Lung (tissue), 12 donors: Measurements from ENCODE around the gene RADIL. TPM values are rescaled to one million over a fixed set of nuclear protein-coding genes. Genes with fewer than 3 reads are reported as not detected.

Experiments
- ATAC-seq: fragments of 200-7000 bp; cut with Tn5 transposase; one replicate; pipeline ENCODE4 v1.9.1; 2020; ENCODE audit warnings: moderate number of reproducible peaks; ENCODE audit not compliant: insufficient read depth, low FRiP score
- DNase-seq, 3 donors: peaks; one replicate each; pipeline ENCODE4 v3.0.0-alpha.2; 2013 to 2017
- H3K27ac ChIP-seq, 2 donors: one replicate each; pipeline ENCODE4 v1.5.1; 2013; ENCODE audit warnings: mild to moderate bottlenecking in 2 of 2, moderate library complexity in 2 of 2, control low read depth in 1 of 2, inconsistent platforms in 1 of 2, low read depth in 1 of 2, low read length in 1 of 2
- H3K27me3 ChIP-seq, 3 donors: one replicate each; pipeline ENCODE4 v1.5.1; 2013; ENCODE audit warnings: low read length in 2 of 3; ENCODE audit not compliant: control insufficient read depth in 3 of 3, insufficient read depth in 3 of 3
- H3K36me3 ChIP-seq, 4 donors: one replicate each; pipeline ENCODE4 v1.5.1; 2013; ENCODE audit warnings: low read length in 4 of 4, mild to moderate bottlenecking in 1 of 4, moderate library complexity in 1 of 4; ENCODE audit not compliant: control insufficient read depth in 4 of 4, insufficient read depth in 4 of 4
- H3K4me1 ChIP-seq, 5 donors: one replicate each; pipeline ENCODE4 v1.5.1; 2013; ENCODE audit warnings: low read length in 5 of 5, mild to moderate bottlenecking in 2 of 5, moderate library complexity in 1 of 5; ENCODE audit not compliant: control insufficient read depth in 5 of 5, insufficient read depth in 5 of 5
- H3K4me3 ChIP-seq: one replicate; pipeline ENCODE4 v1.5.1; 2013; ENCODE audit warnings: mild to moderate bottlenecking, control low read depth, moderate library complexity
- H3K9ac ChIP-seq, 2 donors: one replicate each; pipeline ENCODE4 v1.5.1; 2013; ENCODE audit warnings: low read length in 2 of 2, control low read depth in 1 of 2; ENCODE audit not compliant: insufficient read depth in 1 of 2
- H3K9me3 ChIP-seq, 4 donors: one replicate each; pipeline ENCODE4 v1.5.1; 2013; ENCODE audit warnings: low read length in 3 of 4, mild to moderate bottlenecking in 1 of 4, moderate library complexity in 1 of 4; ENCODE audit not compliant: control insufficient read depth in 4 of 4, insufficient read depth in 3 of 4
- CTCF ChIP-seq: IDR thresholded peaks from 2 replicates; pipeline ENCODE4 v1.5.1; 2012; ENCODE audit warnings: mild to moderate bottlenecking; ENCODE audit errors: control extremely low read depth, extremely low read depth
- WGBS, 2 donors: extraction: QIAGEN DNeasy Blood & Tissue Kit; methylation state at CpG; one replicate each; pipeline ENCODE4 v1.1.7; 2013; 5-methylcytosine and 5-hydroxymethylcytosine counted together
- polyA plus RNA-seq, 2 donors: library from polyadenylated mRNA; stranded (reverse); fragments of 200-250 nt; gene quantifications; one replicate each; pipeline ENCODE4 v1.2.1, GENCODE V29; 2013
- total RNA-seq, 2 donors: library from RNA; depleted of rRNA in 1 of 2; stranded (reverse); fragments of >200 nt in 1 of 2; gene quantifications; one replicate each; pipeline ENCODE4 v1.2.1, GENCODE V29; 2014 to 2021
- donor health status: control.
- donor health status: control.
- donor health status: Bipolar disorder and iron deficiency.
- donor health status: healthy.
- donor health status: DM: yes; HTN: yes; CAD: no.

RADIL gene
- total and polyA plus RNA-seq, 4 donors: 3.7 to 9.3 (median 6.3) TPM

DNA sequence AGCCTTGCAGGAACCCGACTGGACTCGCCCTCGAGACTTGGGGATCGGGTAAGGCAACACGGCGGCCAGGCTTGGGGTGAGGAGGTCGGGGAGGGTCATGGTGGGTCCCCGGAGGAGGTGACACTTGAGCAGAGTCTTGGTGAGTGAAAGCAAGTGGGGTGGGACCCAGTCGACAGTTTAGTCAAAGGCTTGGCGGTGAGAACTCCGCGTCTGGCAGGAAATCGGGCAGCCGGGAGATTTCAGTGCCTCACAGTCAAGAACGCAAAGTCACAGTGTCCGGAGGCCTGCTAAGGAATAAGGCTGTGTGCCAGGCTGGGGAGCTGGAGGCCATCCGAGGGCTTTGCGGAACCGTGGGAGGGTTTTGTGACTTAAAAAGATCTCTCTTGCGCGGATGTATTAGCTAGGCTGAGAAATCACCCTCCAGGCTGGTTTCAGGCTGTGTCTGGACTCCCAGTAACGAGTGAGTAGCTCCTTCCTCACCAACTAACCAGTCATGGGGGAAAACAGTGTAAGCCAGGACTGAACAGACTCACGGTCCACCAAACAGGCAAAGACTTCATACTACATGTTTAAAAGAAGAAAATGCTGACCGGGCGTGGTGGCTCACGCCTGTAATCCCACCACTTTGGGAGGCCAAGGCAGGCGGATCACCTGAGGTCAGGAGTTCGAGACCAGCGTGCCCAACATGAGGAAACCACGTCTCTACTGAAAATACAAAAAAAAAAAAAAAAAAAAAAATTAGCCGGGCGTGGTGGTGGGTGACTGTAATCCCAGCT is 107.5 kb downstream of the RADIL start:
- DNase-seq: peak in 2 of 3 donors; percentile 39 to 46
- Histone ChIP-seq H3K4me1 (peaks cover 5 to 18% (median 8%) of the 10 kb centered on the region in 5 donors), H3K9ac (peak overlapping the region; percentile 72 to 87), H3K27me3 (no peaks in the 10 kb centered on the region), H3K27ac (peak overlapping the region; percentile 79 to 95), H3K4me3 (peak overlapping the region; percentile 87), H3K36me3 (peaks cover 0 to 7% (median 1%) of the 10 kb centered on the region in 4 donors), H3K9me3 (no peaks in the 10 kb centered on the region)
- no peak for TF ChIP-seq CTCF
- WGBS, 2 donors: 18 to 21% methylated on average over 32 of the region's 32 CpGs
- no peak for ATAC-seq

DNA sequence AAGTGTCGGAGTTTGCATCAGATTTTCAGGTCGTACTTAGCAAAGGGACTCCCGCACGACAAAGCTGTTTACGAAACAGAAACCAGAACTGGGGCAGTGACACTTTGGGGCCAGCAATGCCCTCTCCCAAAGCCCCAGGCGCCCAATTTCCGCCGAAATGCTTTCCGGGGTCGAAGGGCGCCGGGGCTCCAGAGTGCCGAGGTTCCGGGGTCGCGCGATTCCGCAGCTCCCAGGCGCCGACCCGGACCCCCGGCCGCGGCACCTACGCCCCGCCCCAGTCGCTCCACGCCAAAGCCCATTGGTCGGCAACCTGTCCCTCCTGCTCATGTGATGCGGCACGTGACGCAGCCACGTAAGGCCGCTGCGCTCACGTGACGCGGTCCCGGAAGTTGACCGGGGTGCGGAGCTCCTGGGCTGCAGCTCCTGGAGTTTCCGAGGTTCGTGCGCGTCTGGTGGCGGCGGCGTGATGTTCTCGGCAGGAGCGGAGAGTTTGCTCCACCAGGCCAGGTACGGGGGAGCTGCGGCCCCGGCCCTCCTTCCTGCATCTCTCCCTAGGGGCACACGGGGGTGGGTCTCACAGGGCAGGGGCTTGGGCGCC is 108.2 kb downstream of the RADIL start, which contains the start of gene AP5Z1:
Gene AP5Z1 (plus strand): TSS at position 374 of the 598 bp plus-strand sequence. CDS start 93 bp downstream, at position 467.
- peaks cover 5 to 18% (median 8%) of the 10 kb centered on the region in 5 donors for H3K4me1 ChIP-seq
- H3K9me3 ChIP-seq: no peaks in the 10 kb centered on the region
- WGBS, 2 donors: 0 to 1% methylated on average over 55 of the region's 55 CpGs
- TF ChIP-seq CTCF: no peak
- peak within 1 kb of the TSS; percentile 87 for H3K4me3 ChIP-seq
- H3K9ac ChIP-seq: peak within 1 kb of the TSS; percentile 72 to 93
- H3K27me3 ChIP-seq: no peaks in the 10 kb centered on the region
- H3K27ac ChIP-seq: peak within 1 kb of the TSS; percentile 92 to 95
- ATAC-seq: peak; percentile 96
- H3K36me3 ChIP-seq: peaks cover 0 to 3% (median 1%) of the 10 kb centered on the region in 4 donors
- DNase-seq: peak; percentile 95 to 98 (median 96)

GRCh38 chr7:4774658-4775249 is 108.8 kb downstream of the RADIL start:
- TF ChIP-seq CTCF: no peak
- Histone ChIP-seq H3K27ac (peak overlapping the region; percentile 92 to 95), H3K9me3 (no peaks in the 10 kb centered on the region), H3K9ac (peak overlapping the region; percentile 72 to 93), H3K36me3 (peaks cover 0 to 3% (median 1%) of the 10 kb centered on the region in 4 donors), H3K4me3 (peak overlapping the region; percentile 87), H3K4me1 (peaks cover 5 to 18% (median 8%) of the 10 kb centered on the region in 5 donors), H3K27me3 (no peaks in the 10 kb centered on the region)
- DNase-seq (peak in 1 of 3 donors; percentile 80), ATAC-seq (peak; percentile 14)
- WGBS, 2 donors: 8 to 12% methylated on average over 24 of the region's 24 CpGs
